ENCODE data around the gene SPTB.

Gene SPTB

DNA sequence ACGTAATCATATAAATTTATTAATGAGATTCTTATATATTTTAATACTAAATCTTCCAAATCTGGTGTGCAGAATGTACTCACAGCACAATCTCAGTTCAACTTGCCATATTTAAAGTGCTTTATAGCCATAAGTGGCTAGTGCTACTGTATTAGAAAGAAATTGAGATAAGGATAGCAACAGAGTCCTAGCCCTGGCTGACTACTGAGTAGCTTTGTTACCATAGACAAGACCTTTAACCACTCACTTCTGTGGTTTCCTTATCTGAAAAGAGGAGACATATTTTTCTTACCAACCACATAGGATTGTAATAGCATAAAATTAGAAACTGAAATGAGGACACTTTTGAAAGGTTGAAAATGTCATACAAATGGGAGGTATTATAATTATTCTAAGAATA, 32.6 kb upstream of the SPTB start:
- Histone ChIP-seq H3K4me2 (ENCODE audit: low read length) (no peak overlapping the region), H3K9me2 (replicated peaks; ENCODE audit: control insufficient read depth, low read length) (no peaks in the 10 kb centered on the region), H3K79me2 (ENCODE audit: control insufficient read depth, low read length) (peaks cover 35% of the 10 kb centered on the region), H3K27me3 (ENCODE audit: control insufficient read depth, low read length) (peaks cover 15% of the 10 kb centered on the region), H3K4me1 (ENCODE audit: control insufficient read depth, low read length) (peaks cover 19% of the 10 kb centered on the region), H3K36me3 (ENCODE audit: control insufficient read depth, low read length) (peaks cover 18% of the 10 kb centered on the region), H3K9me3 (ENCODE audit: control insufficient read depth, insufficient read depth, low read length) (no peaks in the 10 kb centered on the region), H3F3A (ENCODE audit: control insufficient read depth, insufficient read depth) (no peaks in the 10 kb centered on the region), H3K27ac (ENCODE audit: low read depth, low read length) (no peak overlapping the region), H4K20me1 (ENCODE audit: control insufficient read depth, insufficient read depth, low read depth, low read length) (peaks cover 12% of the 10 kb centered on the region; the same call in 1 of the 2 replicates), H3K4me3 (ENCODE audit: low read length) (no peak overlapping the region)
- TF ChIP-seq EZH2phosphoT487 (IDR thresholded peaks at IDR 0.05; ENCODE audit: borderline replicate concordance, low read length) = no peak
- TF ChIP-seq, protein P1, sequence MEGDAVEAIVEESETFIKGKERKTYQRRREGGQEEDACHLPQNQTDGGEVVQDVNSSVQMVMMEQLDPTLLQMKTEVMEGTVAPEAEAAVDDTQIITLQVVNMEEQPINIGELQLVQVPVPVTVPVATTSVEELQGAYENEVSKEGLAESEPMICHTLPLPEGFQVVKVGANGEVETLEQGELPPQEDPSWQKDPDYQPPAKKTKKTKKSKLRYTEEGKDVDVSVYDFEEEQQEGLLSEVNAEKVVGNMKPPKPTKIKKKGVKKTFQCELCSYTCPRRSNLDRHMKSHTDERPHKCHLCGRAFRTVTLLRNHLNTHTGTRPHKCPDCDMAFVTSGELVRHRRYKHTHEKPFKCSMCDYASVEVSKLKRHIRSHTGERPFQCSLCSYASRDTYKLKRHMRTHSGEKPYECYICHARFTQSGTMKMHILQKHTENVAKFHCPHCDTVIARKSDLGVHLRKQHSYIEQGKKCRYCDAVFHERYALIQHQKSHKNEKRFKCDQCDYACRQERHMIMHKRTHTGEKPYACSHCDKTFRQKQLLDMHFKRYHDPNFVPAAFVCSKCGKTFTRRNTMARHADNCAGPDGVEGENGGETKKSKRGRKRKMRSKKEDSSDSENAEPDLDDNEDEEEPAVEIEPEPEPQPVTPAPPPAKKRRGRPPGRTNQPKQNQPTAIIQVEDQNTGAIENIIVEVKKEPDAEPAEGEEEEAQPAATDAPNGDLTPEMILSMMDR (IDR thresholded peaks at IDR 0.05; ENCODE audit: low read depth, low read length, poor library complexity, severe bottlenecking) = no peak

DNA sequence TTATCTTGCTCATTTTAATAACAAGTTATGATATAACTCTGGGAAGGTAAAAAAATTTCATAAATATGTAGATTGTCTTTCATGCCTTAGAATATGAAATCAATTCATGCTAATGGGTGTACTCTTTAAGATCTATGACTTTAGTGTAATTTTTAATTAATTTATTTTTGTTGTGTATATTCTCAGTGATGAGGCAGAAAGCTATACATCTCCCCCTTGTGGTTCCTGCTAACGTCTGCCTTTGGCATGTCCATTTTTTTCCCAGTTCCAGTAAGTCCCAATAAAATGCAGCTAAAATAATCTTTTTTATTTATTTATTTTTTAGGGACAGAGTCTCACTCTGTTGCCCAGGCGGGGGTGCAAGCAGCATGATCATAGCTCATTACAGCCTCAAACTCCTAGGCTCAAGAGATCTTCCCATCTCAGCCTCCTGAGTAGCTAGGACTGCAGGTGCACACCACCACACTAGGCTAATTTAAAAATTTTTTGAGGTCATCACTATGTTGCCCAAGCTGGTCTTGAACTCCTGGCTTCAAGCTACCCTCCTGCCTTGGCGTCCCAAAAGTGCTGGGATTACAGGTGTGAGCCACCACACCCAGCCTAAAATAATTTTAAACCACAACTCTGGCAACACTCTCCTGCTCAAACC, 31.3 kb upstream of the SPTB start:
- Histone ChIP-seq H3K9me3 (ENCODE audit: control insufficient read depth, insufficient read depth, low read length) (no peaks in the 10 kb centered on the region), H3K4me2 (ENCODE audit: low read length) (no peak overlapping the region), H3F3A (ENCODE audit: control insufficient read depth, insufficient read depth) (no peaks in the 10 kb centered on the region), H3K36me3 (ENCODE audit: control insufficient read depth, low read length) (peaks cover 12% of the 10 kb centered on the region), H3K27me3 (ENCODE audit: control insufficient read depth, low read length) (peaks cover 21% of the 10 kb centered on the region), H3K27ac (ENCODE audit: low read depth, low read length) (no peak overlapping the region), H3K4me3 (ENCODE audit: low read length) (no peak overlapping the region), H4K20me1 (ENCODE audit: control insufficient read depth, insufficient read depth, low read depth, low read length) (peaks cover 11% of the 10 kb centered on the region; the same call in 1 of the 2 replicates), H3K79me2 (ENCODE audit: control insufficient read depth, low read length) (peaks cover 22% of the 10 kb centered on the region), H3K4me1 (ENCODE audit: control insufficient read depth, low read length) (peaks cover 16% of the 10 kb centered on the region), H3K9me2 (replicated peaks; ENCODE audit: control insufficient read depth, low read length) (no peaks in the 10 kb centered on the region)
- TF ChIP-seq, protein P1 (IDR thresholded peaks at IDR 0.05; ENCODE audit: low read depth, low read length, poor library complexity, severe bottlenecking) = no peak
- TF ChIP-seq EZH2phosphoT487 (IDR thresholded peaks at IDR 0.05; ENCODE audit: borderline replicate concordance, low read length) = no peak

DNA sequence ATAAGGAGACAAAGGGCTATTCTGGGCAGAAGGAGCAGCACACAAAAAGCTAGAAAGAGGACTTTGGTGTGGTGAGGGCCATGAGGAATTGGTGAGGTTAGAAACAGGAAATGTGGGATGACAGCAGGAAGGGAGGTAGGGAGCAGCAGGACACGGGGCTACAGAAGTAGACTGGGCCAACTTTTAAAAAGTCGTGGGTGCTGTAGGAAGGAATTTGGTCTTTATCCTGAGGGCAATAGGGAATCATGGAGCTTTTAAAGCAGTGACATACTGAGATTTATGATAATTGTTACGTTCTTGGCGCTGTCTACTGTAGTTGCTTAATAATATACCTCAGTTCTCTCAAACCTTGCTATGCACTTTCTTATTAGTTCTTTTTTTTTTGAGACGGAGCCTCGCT, 26.3 kb upstream of the SPTB start:
- H3F3A ChIP-seq (ENCODE audit: control insufficient read depth, insufficient read depth) = no peaks in the 10 kb centered on the region
- H3K27ac ChIP-seq (ENCODE audit: low read depth, low read length) = no peak overlapping the region
- no peak for TF ChIP-seq EZH2phosphoT487 (IDR thresholded peaks at IDR 0.05; ENCODE audit: borderline replicate concordance, low read length)
- TF ChIP-seq, protein P1 (IDR thresholded peaks at IDR 0.05; ENCODE audit: low read depth, low read length, poor library complexity, severe bottlenecking) = no peak
- no peak overlapping the region for H3K4me2 ChIP-seq (ENCODE audit: low read length)
- peaks cover 29% of the 10 kb centered on the region for H3K27me3 ChIP-seq (ENCODE audit: control insufficient read depth, low read length)
- H3K9me3 ChIP-seq (ENCODE audit: control insufficient read depth, insufficient read depth, low read length) = no peaks in the 10 kb centered on the region
- H3K4me1 ChIP-seq (ENCODE audit: control insufficient read depth, low read length) = no peaks in the 10 kb centered on the region
- no peaks in the 10 kb centered on the region for H4K20me1 ChIP-seq (ENCODE audit: control insufficient read depth, insufficient read depth, low read depth, low read length)
- no peak overlapping the region for H3K4me3 ChIP-seq (ENCODE audit: low read length)
- no peaks in the 10 kb centered on the region for H3K79me2 ChIP-seq (ENCODE audit: control insufficient read depth, low read length)
- no peaks in the 10 kb centered on the region for H3K36me3 ChIP-seq (ENCODE audit: control insufficient read depth, low read length)
- no peaks in the 10 kb centered on the region for H3K9me2 ChIP-seq (replicated peaks; ENCODE audit: control insufficient read depth, low read length)

Data from DOHH2 (cell line).